IPS-15b (cell line): ENCODE measurements around the gene PGAM2.

Experiments used
- H3K27me3 ChIP-seq: one replicate; pipeline ENCODE4 v1.6.1; 2013; ENCODE audit warnings: low read length; ENCODE audit not compliant: control insufficient read depth, insufficient read depth
- H3K36me3 ChIP-seq: one replicate; pipeline ENCODE4 v1.6.1; 2013; ENCODE audit warnings: low read length; ENCODE audit not compliant: control insufficient read depth, insufficient read depth
- H3K4me1 ChIP-seq: one replicate; pipeline ENCODE4 v1.6.1; 2013; ENCODE audit warnings: mild to moderate bottlenecking, low read length; ENCODE audit not compliant: control insufficient read depth, insufficient read depth
- H3K4me3 ChIP-seq: one replicate; pipeline ENCODE4 v1.5.1; 2013; ENCODE audit warnings: low read depth, low read length
- H3K9ac ChIP-seq: one replicate; pipeline ENCODE4 v1.6.1; 2013; ENCODE audit warnings: low read depth, mild to moderate bottlenecking, low read length
- H3K9me3 ChIP-seq: one replicate; pipeline ENCODE4 v1.6.1; 2013; ENCODE audit warnings: mild to moderate bottlenecking, low read length; ENCODE audit not compliant: control insufficient read depth, insufficient read depth

Gene PGAM2

DNA sequence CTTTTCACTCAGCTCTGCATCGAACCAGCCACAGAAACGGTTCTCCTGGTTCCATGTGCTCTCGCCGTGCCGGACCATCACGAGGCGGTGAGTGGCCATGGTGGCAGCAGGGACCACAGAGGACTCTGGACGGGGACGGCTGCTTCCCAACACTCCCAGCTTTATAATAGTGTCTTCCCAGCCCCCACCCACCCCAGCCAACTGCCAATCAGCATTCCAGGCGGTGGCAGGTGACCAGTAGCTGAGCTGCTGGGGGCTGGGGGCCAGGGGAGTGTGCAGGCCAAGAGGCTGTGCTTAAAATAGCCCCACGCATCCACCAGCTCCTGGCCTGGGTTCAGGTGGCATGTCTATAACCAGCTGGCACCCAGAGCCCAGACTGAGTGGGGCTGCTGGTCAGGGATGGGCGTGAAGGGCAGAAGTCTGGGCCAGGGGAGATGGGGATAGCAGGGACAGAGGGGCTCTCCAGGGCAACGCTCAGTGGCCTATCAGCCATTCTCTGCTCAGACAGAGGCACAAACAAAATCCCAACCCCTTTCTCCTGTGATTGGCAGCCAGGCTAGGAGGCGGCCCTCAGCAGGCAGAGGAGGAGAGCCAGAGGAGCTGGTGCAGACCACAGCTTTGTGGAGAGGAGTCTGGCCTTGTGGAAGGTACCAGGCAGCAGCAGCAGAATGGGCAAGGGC is at the start of gene PGAM2:
PGAM2 (minus strand) TSS at position 137 of the 680 bp plus-strand sequence; CDS start at position 99, 38 bp downstream.
- H3K36me3 ChIP-seq, result peaks cover 9% of the 10 kb centered on the region
- H3K27me3 ChIP-seq, result peaks cover 6% of the 10 kb centered on the region
- H3K4me3 ChIP-seq, result peak within 1 kb of the TSS; percentile 55
- peaks cover 17% of the 10 kb centered on the region for H3K4me1 ChIP-seq
- no peak within 1 kb of the TSS for H3K9ac ChIP-seq
- H3K9me3 ChIP-seq, result no peaks in the 10 kb centered on the region

DNA sequence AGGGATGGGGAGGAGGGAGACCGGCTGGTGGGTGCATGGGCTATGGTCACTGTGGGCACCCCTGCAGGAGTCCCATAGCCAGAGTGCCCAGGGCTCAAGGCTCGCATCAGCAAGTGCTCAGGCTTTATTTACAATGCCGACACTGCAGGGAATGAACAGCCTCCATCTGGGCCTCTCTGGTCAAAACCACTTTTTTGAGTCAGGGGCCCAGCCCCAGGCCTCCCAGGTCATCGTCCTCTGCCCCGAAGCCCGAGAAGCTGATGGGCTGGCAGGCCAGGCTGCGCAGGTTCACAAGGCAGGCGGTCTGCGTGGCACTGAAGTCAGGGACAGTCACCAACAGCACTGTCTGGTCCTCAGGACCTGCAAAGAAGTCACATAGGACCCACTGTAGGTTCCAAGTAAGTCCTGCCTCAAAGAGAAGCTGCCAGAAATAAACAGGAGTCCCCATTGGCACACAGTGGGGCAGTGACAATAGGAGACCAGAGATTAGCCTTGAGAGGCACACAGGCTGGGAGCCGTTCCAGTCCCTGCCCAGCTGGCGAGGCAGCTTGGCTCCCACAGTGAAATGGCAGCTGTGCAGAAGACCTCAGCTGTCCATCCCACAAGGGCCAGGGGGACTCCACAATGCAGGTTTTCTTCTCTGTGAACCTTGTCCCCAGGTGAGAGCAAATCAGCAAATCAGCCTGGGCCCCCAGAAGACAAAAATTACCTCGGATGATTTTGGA is 49.4 kb upstream of the PGAM2 start:
- H3K4me1 ChIP-seq, result no peaks in the 10 kb centered on the region
- H3K4me3 ChIP-seq, result no peak overlapping the region
- H3K27me3 ChIP-seq, result no peaks in the 10 kb centered on the region
- H3K9me3 ChIP-seq, result no peaks in the 10 kb centered on the region
- no peak overlapping the region for H3K9ac ChIP-seq
- peaks cover 54% of the 10 kb centered on the region for H3K36me3 ChIP-seq

DNA sequence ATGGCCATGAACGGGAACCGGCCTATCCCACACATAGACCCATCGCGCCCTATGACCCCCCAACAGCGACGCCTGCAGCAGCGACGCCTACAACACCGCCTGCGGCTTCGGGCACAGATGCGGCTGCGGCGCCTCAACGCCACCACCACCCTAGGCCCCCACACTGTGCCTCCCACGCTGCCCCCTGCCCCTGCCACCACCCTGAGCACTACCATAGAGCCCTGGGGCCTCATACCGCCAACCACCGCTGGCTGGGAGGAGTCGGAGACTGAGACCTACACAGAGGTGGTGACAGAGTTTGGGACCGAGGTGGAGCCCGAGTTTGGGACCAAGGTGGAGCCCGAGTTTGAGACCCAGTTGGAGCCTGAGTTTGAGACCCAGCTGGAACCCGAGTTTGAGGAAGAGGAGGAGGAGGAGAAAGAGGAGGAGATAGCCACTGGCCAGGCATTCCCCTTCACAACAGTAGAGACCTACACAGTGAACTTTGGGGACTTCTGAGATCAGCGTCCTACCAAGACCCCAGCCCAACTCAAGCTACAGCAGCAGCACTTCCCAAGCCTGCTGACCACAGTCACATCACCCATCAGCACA is 48.5 kb upstream of the PGAM2 start:
- H3K36me3 ChIP-seq, result peaks cover 47% of the 10 kb centered on the region
- H3K27me3 ChIP-seq, result no peaks in the 10 kb centered on the region
- no peaks in the 10 kb centered on the region for H3K9me3 ChIP-seq
- no peaks in the 10 kb centered on the region for H3K4me1 ChIP-seq
- H3K4me3 ChIP-seq, result no peak overlapping the region
- H3K9ac ChIP-seq, result no peak overlapping the region

DNA sequence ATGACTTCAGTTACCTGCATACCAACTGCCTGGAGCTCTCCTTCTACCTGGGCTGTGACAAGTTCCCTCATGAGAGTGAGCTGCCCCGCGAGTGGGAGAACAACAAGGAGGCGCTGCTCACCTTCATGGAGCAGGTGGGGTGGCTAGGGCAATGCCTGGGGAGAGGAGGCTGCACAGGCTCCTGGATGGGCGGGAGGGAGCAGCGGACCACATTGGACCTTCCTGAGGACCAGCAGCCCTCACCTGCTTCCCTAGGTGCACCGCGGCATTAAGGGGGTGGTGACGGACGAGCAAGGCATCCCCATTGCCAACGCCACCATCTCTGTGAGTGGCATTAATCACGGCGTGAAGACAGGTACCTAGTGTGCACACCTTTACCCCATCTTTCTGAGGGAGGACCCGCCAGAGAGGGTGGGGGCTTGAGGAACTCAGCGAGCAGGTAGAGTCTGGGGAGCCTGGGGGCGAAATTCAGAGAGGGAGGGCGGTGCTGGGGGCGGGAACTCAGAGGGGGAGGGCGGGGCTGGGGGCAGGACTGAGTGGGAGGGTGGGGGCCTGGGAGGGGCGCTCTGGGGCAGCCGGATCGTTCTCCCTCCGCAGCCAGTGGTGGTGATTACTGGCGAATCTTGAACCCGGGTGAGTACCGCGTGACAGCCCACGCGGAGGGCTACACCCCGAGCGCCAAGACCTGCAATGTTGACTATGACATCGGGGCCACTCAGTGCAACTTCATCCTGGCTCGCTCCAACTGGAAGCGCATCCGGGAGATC is 47.8 kb upstream of the PGAM2 start:
- no peak overlapping the region for H3K9ac ChIP-seq
- H3K36me3 ChIP-seq, result peaks cover 52% of the 10 kb centered on the region
- H3K4me3 ChIP-seq, result peak overlapping the region; percentile 30
- no peaks in the 10 kb centered on the region for H3K9me3 ChIP-seq
- no peaks in the 10 kb centered on the region for H3K27me3 ChIP-seq
- no peaks in the 10 kb centered on the region for H3K4me1 ChIP-seq

DNA sequence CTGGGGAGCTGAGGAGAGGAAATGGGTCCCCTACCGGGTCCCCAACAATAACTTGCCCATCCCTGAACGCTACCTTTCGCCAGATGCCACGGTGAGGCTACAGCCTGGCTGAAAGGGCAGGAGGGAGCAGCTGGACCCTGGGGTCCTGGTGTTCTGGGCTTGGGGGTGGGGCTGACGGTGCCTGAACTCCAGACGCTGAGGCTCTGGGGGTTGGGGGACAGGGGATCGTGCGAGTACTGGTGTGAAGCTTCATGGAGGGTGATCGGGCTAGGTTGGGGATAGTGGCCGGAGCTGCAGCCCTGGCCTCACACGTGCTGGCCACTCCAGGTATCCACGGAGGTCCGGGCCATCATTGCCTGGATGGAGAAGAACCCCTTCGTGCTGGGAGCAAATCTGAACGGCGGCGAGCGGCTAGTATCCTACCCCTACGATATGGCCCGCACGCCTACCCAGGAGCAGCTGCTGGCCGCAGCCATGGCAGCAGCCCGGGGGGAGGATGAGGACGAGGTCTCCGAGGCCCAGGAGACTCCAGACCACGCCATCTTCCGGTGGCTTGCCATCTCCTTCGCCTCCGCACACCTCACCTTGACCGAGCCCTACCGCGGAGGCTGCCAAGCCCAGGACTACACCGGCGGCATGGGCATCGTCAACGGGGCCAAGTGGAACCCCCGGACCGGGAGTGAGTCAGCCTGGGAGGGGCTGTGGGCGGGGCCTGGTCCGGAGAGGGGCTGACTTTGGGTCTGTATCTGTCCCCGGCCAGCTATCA is 47.0 kb upstream of the PGAM2 start:
- no peaks in the 10 kb centered on the region for H3K4me1 ChIP-seq
- peak overlapping the region; percentile 30 for H3K4me3 ChIP-seq
- H3K36me3 ChIP-seq, result peaks cover 49% of the 10 kb centered on the region
- no peaks in the 10 kb centered on the region for H3K9me3 ChIP-seq
- no peaks in the 10 kb centered on the region for H3K27me3 ChIP-seq
- no peak overlapping the region for H3K9ac ChIP-seq

DNA sequence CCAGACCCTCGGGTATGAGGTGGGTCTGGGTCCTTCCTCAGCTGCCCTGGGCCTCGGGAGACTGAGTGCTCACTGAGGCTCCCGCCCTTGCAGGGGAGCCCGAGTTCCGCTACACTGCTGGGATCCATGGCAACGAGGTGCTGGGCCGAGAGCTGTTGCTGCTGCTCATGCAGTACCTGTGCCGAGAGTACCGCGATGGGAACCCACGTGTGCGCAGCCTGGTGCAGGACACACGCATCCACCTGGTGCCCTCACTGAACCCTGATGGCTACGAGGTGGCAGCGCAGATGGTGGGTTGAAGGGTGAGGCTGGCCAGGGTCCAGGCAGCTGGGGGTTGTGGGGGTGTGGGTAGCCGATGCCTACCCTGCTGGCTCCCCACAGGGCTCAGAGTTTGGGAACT is 46.4 kb upstream of the PGAM2 start:
- Histone ChIP-seq H3K4me1 (no peaks in the 10 kb centered on the region), H3K4me3 (no peak overlapping the region), H3K9ac (no peak overlapping the region), H3K36me3 (peaks cover 43% of the 10 kb centered on the region), H3K27me3 (no peaks in the 10 kb centered on the region), H3K9me3 (no peaks in the 10 kb centered on the region)

DNA sequence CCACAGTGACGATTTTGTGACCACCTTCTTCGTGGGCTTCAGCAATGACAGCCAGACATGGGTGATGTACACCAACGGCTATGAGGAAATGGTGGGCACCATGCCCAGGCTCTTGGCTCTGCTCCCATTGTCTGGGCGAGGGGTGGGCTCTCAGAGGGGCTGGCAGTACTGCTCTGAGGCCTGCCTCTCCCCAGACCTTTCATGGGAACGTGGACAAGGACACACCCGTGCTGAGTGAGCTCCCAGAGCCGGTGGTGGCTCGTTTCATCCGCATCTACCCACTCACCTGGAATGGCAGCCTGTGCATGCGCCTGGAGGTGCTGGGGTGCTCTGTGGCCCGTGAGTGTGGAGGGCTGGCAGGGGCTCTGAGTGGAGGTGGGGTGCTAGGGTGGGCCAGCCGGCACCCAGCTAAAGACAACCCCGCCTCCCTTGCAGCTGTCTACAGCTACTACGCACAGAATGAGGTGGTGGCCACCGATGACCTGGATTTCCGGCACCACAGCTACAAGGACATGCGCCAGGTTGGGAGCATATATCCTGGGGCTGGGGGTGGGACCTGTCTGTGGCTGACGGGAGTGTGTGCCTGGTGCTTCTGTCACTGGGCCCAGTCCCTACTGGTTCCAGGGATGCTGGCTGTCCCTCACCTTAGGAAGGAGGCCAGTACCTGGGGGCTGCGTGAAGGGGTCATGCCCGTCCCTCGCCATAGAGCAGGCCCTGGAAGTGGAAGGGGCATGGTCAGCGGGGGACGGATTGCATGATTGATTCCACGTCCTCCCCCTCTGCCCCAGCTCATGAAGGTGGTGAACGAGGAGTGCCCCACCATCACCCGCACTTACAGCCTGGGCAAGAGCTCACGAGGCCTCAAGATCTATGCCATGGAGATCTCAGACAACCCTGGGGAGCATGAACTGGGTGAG is 45.6 kb upstream of the PGAM2 start:
- H3K4me1 ChIP-seq, result no peaks in the 10 kb centered on the region
- no peak overlapping the region for H3K9ac ChIP-seq
- H3K9me3 ChIP-seq, result no peaks in the 10 kb centered on the region
- peaks cover 35% of the 10 kb centered on the region for H3K36me3 ChIP-seq
- no peak overlapping the region for H3K4me3 ChIP-seq
- H3K27me3 ChIP-seq, result peaks cover 1% of the 10 kb centered on the region

DNA sequence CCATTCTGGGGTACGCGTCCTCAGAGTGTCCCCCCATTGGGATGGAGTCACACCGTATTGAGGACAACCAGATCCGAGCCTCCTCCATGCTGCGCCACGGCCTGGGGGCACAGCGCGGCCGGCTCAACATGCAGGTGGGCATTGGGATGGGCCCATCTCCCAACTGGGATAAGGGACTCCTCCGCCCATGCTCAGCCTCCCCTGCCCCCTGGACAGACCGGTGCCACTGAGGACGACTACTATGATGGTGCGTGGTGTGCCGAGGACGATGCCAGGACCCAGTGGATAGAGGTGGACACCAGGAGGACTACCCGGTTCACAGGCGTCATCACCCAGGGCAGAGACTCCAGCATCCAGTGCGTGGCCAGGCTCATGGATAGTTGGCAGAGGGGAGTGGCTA is 44.6 kb upstream of the PGAM2 start:
- no peaks in the 10 kb centered on the region for H3K4me1 ChIP-seq
- H3K27me3 ChIP-seq, result peaks cover 11% of the 10 kb centered on the region
- H3K9ac ChIP-seq, result no peak overlapping the region
- H3K4me3 ChIP-seq, result no peak overlapping the region
- H3K36me3 ChIP-seq, result peaks cover 26% of the 10 kb centered on the region
- H3K9me3 ChIP-seq, result no peaks in the 10 kb centered on the region

DNA sequence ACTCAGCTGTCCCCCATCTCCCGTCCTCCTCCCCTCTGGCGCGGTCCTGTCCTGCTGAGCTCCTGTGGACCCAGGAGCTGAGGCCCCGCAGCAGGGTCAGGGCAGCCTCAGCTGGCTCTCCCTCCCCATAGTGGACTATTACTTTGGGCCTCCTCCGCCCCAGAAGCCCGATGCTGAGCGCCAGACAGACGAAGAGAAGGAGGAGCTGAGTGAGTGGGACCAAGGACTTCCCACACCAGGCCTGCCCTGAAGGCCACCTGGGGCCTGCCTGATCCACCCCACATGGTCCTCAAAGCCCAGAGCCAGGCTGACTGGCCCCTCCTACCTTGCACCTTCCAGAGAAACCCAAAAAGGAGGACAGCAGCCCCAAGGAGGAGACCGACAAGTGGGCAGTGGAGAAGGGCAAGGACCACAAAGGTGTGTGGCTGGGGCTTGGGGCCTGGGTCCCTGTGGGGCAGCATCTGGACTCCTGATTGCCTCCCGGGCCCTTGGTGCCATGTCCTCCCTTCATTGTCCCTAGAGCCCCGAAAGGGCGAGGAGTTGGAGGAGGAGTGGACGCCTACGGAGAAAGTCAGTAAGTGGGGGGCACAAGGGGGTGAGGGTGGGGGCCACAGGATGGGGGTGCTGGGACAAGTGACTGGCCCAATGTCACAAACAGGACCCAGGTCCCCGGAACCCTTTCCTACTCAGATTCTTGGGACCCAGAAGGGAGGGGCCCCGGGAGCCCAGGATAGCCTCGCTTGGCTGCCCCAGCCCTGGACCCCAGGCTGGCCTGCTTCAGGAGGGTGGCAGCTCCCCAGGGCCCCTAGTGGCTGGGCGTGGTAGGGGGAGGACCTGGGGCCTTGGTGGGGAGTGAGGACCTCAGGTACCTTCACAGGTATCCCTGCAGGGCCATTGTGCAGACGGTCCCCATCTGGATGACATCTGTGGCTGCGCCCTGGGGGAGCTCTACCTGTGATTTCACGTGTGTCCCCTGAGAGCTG is 43.7 kb upstream of the PGAM2 start:
- no peak overlapping the region for H3K4me3 ChIP-seq
- H3K9ac ChIP-seq, result no peak overlapping the region
- H3K9me3 ChIP-seq, result no peaks in the 10 kb centered on the region
- no peaks in the 10 kb centered on the region for H3K4me1 ChIP-seq
- H3K36me3 ChIP-seq, result peaks cover 16% of the 10 kb centered on the region
- peaks cover 13% of the 10 kb centered on the region for H3K27me3 ChIP-seq
